ENCODE data around the gene MARCHF3.
"Not testable (repeated sequence)": the region's sequence is repeated elsewhere in the genome, so short reads cannot be mapped to it uniquely, and the experiment has no call there.

Gene MARCHF3

DNA sequence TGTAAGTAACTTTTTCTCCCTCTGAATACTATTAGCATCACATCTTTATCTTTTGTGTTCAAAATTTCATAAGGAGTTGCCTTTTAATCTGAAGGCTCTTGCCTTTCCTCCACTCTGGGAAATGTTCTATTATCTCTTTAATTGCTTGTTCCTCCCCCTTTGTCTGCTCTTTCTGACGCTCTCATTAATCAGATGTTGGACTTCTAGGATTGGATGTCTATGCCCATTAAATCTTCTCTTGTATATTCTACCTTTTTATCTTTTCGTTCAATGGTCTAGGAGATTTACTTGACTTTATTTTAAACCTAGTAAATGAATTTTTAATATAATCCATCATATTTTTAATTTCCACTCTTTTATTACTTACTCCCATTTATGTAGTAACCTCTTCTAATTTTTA lies 76.7 kb downstream of the MARCHF3 start:
- DNase-seq, result peak in 1 of 3 experiments; percentile 5

DNA sequence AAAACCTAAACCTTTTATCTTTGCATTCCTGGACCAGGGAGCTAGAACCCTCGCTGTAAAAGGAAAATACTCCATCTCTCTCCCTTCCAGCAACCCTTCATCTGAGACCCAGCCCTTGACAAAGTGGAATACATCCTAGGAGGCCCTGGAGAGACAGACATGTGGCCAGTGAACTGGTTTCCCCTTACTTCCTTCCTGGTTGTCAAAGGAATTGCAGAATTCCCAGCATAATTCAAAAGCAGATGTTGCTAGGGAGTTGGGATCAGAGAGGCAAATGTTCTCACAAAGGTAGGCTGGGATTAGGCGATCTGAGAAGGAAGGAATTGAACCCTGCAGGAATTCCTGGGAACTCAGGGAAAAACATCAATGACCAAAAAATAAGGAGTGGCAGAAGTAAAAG lies 80.9 kb downstream of the MARCHF3 start:
- no peak for DNase-seq

GRCh38 chr5:126948453-126948852 lies 81.9 kb downstream of the MARCHF3 start:
- no peak for DNase-seq

DNA sequence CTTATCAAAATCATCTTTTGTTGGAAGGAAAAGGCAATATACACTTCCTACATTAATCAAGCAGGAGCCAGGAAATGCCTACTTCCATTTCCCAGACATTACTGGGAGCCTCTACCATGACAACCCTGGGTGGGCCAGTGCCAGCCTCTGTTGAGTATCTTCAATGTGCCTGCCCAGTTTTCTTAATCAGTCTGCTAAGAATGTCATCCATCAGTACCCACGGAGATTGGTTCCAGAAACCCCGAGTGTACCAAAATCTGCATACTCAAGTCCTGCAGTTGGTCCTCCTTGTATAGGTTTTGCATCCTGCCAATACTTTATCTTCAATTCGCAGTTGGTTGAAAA lies 82.4 kb downstream of the MARCHF3 start:
- no peak for DNase-seq

DNA sequence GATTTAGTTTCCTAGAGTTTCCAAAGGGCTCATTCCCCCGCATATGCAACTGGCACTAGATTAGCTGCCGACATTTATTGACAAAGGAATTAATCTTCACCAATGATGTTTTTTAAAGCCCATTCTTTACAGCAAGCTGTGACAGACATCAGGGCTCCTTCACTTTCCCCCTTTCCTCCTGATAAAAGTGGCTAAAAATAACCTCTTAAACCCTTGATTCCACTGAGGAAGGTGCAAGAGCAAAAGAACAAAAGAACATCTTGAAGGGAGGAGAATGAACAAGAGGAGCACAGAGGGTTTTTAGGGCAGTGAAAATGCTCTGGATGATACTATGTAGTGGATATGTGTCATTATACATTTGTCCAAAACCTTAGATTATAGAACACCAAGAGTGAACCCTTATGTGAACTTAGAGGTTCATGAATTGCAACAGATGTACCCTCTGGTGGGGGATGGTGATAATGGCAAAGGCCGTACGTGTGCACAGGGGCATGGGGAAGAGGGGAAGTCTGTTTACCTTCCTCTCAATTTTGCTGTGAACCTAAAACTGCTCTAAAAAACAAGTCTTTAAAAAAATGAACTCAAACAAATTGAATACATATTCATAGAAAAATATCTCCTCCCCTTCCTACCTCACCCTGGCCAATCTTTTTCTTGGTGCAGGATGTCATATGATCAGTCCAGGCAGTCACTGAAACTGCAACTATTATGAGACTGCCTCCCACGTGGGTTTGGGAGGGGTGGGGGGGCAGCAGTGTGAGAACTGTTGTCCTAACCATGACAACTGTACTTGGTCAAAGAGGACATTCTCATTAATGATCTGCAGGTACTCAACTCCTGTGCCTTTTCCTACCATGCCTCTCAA lies 83.0 kb downstream of the MARCHF3 start:
- peak in 2 of 3 experiments; percentile 8 to 50 for DNase-seq

DNA sequence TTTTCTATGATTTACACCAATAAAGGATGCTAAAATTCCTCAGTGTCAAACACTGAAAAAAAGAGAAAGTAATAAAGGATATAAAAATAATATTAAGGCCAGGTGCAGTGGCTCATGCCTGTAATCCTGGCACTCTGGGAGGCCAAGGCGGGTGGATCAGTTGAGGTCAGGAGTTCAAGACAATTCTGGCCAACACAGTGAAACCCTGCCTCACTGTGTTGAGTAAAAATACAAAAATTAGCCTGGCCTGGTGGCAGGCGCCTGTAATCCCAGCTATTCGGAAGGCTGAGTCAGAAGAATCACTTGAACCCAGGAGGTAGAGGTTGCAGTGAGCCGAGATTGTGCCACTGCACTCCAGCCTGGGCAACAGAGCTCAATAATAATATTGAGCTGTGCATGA lies 87.5 kb downstream of the MARCHF3 start:
- not testable (repeated sequence) for DNase-seq

DNA sequence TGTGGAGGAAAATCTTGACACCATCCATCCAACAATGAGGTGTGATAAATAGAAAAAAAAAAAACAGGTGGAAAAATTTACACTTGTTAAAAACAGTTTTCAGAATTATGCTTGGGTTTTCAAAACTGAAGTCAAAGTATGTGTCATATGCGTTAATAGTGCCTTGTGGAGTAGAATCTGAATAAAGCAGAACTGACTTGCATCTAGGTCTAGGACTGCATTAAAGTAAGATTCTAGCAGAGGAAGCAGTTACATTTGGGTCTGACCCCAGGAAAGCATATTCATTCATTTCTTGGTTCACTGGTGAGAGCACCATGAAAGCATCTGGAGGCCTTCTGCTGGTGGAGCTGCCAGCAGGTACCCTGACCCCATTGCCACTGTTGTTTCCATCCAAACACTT lies 89.0 kb downstream of the MARCHF3 start:
- DNase-seq, result no peak

GRCh38 chr5:126939887-126940286 lies 90.5 kb downstream of the MARCHF3 start:
- no peak for DNase-seq

DNA sequence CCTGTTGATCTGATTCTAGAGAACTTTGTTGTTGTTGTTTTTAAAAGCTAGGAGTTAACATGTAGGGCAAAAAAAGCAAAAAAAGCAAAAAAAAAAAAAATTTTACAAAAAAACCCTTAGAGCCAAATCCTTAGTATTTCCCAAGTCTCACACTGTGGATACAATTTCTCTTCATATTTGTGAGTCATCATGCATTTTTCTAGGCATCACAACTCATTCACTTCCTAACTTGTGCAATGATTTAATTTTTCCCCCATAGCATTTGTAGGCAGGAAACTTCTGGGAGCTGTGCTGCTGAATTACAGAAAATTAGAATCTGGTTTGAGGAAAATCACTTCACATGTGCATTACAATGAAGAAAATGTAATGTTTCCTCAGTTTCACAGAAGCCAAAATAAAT lies 91.9 kb downstream of the MARCHF3 start:
- DNase-seq, result no peak

- no peak for DNase-seq
Observed at GRCh38 chr5:126937771-126938170, 92.6 kb downstream of the MARCHF3 start.

GRCh38 chr5:126936775-126937418 lies 93.5 kb downstream of the MARCHF3 start:
- no peak for DNase-seq

DNA sequence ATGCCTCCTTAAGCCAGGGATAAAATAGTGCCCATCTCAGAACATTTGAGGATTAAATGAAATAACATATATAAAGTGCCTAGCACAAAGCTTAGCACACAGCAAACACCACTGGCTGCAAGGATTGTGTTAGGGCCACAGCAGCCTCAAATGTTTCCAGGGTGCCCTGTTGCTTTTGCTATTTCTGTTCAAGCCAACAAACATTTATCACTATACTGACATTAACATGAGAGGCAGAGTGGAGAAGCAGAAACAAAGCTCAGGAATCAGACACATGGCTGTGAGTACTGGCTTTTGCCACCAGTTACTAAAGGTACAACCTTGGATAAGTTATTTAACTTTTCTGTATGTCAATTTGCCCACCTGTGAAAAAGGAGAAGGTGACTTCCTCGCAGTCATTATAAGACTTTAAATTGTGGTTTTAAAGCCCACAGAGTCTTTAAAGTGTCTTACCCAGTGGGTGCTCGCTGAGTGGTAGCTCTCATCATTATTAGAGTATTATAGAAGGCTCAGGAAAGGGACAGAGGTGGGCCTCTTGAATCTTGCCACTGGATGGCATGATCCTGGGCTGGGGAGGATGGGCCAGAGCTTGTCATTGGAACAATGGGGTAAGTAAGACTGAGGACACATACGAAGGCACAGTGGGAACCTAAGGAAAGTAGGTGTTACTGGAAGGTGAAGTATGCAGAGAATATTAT lies 98.2 kb downstream of the MARCHF3 start:
- DNase-seq, result no peak

GRCh38 chr5:126928041-126928440 lies 102.3 kb downstream of the MARCHF3 start:
- no peak for DNase-seq

DNA sequence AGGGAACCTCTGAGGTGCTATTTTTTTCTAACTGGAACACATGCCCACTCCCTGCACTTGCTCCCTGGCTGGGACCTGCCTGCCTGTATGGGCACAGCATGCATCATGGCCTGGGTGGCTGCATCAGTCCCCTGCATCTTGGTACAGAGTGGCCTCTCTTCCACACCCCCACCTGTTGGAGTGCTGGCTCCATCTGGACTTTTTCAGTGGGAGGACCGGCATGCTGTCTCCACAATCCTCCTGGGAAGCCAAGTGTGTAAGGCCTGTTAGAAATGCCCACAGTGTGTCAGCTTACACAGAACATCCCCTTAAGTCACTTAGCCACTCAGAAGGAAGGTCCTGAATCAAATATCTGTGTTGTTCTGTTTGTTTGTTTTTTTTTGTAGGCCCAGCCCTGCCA lies 102.9 kb downstream of the MARCHF3 start:
- DNase-seq, result no peak

DNA sequence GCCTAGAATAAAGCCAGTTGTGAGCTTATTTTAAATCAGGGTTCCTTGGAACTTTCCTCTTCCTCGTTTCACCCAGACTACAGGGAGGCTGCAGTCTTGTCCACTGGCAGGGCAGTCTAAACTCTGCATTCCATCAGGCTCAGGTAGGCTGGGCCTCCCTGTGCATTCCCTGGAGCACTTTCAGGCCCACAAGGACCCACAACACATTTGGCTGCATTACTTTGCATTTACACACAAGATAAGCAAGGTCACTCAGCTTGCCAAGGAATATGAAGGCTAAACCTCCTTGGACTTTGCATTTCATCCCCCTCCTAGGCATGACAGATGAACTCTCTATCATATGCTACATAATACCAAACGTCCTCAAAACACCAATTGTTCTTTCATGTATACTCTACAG lies 104.2 kb downstream of the MARCHF3 start:
- no peak for DNase-seq

DNA sequence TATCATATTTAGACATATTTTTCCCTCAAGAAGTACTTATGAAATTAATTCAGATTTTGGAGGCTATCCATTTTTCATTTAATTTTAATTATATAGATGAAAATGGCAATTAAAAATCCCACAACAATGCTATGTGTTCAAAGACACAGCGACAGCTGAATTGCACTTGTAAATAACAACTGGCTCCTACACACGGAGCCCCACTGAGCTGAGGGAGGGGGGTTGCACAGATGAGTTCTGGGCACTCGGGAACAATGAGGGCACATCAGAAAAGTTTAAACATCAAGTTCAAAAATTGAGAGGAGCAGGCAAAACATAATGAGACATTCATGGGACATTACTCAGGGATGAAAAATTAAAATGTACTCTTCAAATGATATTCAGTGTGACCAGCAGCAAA lies 104.9 kb downstream of the MARCHF3 start:
- DNase-seq, result peak in 2 of 3 experiments; percentile 5 to 38

DNA sequence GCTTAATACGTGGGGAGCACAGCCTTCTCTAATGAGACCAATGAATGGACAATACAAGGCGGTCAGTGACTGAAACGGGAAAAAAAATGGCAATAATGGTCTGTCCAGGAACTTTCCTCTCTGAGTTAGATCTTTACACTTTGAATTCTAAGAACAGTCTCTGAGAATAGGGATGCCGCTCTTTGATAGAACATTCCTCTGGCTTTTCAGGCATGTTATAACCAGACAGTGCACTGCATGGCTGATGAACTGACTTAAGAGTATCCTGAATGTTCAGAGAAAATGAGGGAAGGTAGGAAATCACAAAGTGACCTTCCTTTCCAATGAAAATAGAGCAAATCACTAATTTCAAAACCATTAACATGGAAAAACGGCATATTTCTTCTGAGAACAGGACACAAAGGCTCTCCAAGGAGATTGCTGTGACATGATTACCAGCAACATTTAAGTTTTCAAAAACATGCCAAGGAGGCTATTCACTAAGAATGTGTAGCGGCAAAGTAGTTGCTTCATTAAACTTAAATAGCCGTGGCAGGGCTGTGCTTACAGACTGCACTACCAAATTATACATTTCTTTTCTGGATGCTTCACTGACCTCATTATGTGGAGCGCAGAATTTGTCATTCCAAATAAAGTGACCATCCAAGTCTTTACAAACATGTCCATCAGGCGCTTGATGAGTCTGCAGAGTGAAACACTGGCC lies 105.9 kb downstream of the MARCHF3 start:
- DNase-seq, result no peak

DNA sequence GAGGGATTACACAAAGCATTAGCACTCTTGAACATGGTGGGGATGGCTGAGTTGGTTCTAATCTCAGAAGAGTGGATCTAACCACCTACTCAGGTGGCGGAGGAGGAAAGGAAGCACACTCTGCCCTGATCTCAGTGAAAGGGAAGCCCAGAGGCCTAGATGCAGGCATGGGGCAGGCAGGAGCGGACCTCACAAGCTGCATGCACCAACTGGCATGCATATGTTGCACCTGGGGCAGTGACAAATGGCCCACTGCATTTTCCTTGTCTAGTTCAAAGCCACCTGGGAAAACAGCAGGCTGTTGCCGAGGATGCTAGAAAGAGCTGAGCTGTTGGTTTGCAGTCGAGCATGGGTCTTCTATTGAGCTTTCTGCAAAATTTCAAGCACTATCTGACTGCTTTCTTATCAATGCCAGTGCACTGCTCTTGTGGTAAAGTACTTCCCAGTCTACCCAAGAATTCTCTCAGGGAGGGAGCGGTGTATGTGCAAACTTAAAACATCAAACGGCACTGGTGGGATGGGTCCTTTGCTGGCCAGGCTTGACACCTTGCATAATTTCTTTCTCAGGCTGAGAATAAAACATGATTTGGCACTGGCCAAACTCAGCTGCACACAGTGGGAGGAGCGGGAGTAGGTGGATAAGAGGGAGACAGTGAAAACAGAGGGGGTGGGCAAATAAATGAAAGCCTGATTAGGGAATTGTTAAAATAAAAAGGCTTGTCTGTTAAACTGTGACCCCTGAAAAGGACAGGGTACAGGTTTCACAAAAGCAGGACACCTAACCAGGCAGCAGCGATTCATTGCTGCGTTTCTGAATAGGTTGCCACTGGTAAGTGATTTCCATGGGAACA lies 108.9 kb downstream of the MARCHF3 start:
- peak; percentile 16 to 52 (median 19) for DNase-seq

DNA sequence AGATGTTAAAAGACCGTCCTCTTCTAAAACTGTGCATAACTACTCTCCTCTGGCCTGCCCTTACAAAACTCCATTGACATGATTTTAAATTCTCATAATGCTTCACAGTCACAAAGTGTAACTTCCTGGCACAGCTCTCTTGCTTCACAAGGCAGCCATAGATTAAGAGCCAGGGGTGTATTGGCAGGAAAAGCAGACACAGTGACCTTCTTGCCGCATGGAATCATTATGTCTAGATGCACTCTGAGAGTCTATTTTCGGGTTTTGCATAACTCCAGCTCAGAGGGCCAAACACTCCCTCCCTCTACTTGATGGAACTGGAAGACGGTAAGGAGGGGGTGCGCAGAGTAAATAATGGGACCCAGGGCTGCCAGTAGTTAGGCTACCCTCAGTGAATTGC lies 110.1 kb downstream of the MARCHF3 start:
- no peak for DNase-seq

- DNase-seq, result no peak
Observed at GRCh38 chr5:126919566-126919965, 110.8 kb downstream of the MARCHF3 start.

DNA sequence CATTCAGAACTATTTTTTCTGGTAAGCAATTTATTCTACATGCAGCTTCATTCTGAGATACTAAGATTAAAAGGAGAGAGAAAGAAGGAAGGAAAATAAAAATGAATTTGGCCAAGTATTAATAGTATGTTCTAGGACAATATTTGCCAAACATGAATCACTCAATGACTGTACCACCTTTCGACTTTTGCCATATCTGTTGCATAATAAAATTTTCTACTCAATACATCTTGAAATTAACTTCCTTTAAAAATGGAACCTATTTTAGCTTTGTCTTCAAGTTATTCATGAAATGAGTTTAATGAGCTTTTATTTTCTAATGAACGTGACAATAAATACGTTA lies 111.8 kb downstream of the MARCHF3 start:
- DNase-seq, result no peak

GRCh38 chr5:126917918-126918614 lies 112.3 kb downstream of the MARCHF3 start:
- peak; percentile 80 to 94 (median 90) for DNase-seq

Data from NCI-H1417 (cell line).